Vagina (tissue), 2 donors: ENCODE results near the gene LRIT3.

Experiments
- POLR2A ChIP-seq, 2 donors: fragments of 450-650 bp; IDR thresholded peaks; one replicate each; pipeline ENCODE4 v1.6.1; 2017; ENCODE audit warnings: antibody characterized with exemption in 2 of 2, mild to moderate bottlenecking in 2 of 2, moderate library complexity in 2 of 2
- POLR2AphosphoS5 ChIP-seq, 2 donors: sonication (generic); formaldehyde crosslinking; IDR thresholded peaks; one replicate each; pipeline ENCODE4 v1.9.0; 2017; ENCODE audit warnings: antibody characterized with exemption in 2 of 2, mild to moderate bottlenecking in 2 of 2, low read depth in 1 of 2; ENCODE audit not compliant: insufficient read depth in 1 of 2
- TF ChIP-seq, protein P1 (sequence below), 3 experiments: fragments of 450-650 bp in 2 of 3; fragments of 200-600 bp in 1 of 3; sonication (generic) in 1 of 3; IDR thresholded peaks; one replicate each; pipeline ENCODE4 v1.5.1; 2017 to 2019; ENCODE audit warnings: antibody characterized with exemption in 3 of 3, mild to moderate bottlenecking in 2 of 3, moderate library complexity in 2 of 3

DNA sequence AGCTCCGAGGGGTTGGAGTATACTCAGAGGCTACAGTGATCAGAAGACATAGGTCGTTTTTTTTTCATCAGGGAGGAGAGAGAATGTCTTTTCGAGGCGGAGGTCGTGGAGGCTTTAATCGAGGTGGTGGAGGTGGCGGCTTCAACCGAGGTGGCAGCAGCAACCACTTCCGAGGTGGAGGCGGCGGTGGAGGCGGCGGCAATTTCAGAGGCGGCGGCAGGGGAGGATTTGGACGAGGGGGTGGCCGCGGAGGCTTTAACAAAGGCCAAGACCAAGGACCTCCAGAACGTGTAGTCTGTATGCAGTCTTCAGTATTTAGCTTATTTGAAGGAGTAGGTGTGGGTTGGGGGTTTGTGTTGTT lies 31.8 kb upstream of the LRIT3 start:
- TF ChIP-seq, protein P1, sequence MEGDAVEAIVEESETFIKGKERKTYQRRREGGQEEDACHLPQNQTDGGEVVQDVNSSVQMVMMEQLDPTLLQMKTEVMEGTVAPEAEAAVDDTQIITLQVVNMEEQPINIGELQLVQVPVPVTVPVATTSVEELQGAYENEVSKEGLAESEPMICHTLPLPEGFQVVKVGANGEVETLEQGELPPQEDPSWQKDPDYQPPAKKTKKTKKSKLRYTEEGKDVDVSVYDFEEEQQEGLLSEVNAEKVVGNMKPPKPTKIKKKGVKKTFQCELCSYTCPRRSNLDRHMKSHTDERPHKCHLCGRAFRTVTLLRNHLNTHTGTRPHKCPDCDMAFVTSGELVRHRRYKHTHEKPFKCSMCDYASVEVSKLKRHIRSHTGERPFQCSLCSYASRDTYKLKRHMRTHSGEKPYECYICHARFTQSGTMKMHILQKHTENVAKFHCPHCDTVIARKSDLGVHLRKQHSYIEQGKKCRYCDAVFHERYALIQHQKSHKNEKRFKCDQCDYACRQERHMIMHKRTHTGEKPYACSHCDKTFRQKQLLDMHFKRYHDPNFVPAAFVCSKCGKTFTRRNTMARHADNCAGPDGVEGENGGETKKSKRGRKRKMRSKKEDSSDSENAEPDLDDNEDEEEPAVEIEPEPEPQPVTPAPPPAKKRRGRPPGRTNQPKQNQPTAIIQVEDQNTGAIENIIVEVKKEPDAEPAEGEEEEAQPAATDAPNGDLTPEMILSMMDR (IDR thresholded peaks at IDR 0.05): no peak
- TF ChIP-seq POLR2AphosphoS5 (IDR thresholded peaks at IDR 0.05; ENCODE audit: insufficient read depth in 1 of 2, low read depth in 1 of 2) (no peak), POLR2A (IDR thresholded peaks at IDR 0.05) (no peak)
